B cell (primary cell): Measurements from ENCODE around the gene ZNF688. TPM values are rescaled to one million over a fixed set of nuclear protein-coding genes. Genes with fewer than 3 reads are reported as not detected.
"Not testable (repeated sequence)": the region's sequence is repeated elsewhere in the genome, so short reads cannot be mapped to it uniquely, and the experiment has no call there.

Source experiments
- ATAC-seq: fragments of 200-7000 bp; cut with Tn5 transposase; one replicate; pipeline ENCODE4 v1.10.0; 2021; ENCODE audit warnings: low read depth, mild to moderate bottlenecking, moderate number of reproducible peaks, moderate library complexity
- CTCF ChIA-PET: fragments of 350-600 bp; sonication (Branson Sonifier 250); formaldehyde crosslinking; loops from one replicate; lab custom pipeline; 2021; ENCODE audit warnings: antibody characterized with exemption, inconsistent platforms; lab: Charles Lee
- POLR2A ChIA-PET: fragments of 350-600 bp; sonication (Branson Sonifier 250); formaldehyde crosslinking; loops from one replicate; lab custom pipeline; 2021; ENCODE audit warnings: antibody characterized with exemption; lab: Charles Lee
- DNase-seq: peaks from one replicate; pipeline ENCODE4 v3.0.0; 2013
- H2AFZ ChIP-seq: 2 replicates; pipeline ENCODE4 v1.6.1; 2012; ENCODE audit warnings: mild to moderate bottlenecking, low read depth, low read length; ENCODE audit not compliant: insufficient read depth, poor library complexity, severe bottlenecking
- H3K27ac ChIP-seq, 2 donors: 1 replicate in 1 of 2; 2 replicates in 1 of 2; pipeline ENCODE4 v1.5.1; 2012 to 2013; ENCODE audit warnings: low read length in 2 of 2, mild to moderate bottlenecking in 2 of 2, moderate library complexity in 1 of 2
- H3K27me3 ChIP-seq, 4 experiments: fragments of 200-600 bp in 1 of 4; sonication (generic) in 1 of 4; replicated peaks in 1 of 4; 1 replicate in 2 of 4; 2 replicates in 2 of 4; pipeline versions ENCODE4 v1.6.1 to v1.7.0; 2013 to 2016; ENCODE audit warnings: low read length in 3 of 4, mild to moderate bottlenecking in 2 of 4, mixed read lengths in 1 of 4, moderate library complexity in 1 of 4; ENCODE audit not compliant: insufficient read depth in 4 of 4, control insufficient read depth in 3 of 4; ENCODE audit errors: control extremely low read depth in 1 of 4
- H3K36me3 ChIP-seq, 2 experiments: replicated peaks in 1 of 2; 1 replicate in 1 of 2; 2 replicates in 1 of 2; pipeline versions ENCODE4 v1.6.1 to v1.7.1; 2013; ENCODE audit warnings: low read length in 1 of 2; ENCODE audit not compliant: insufficient read depth in 2 of 2, control insufficient read depth in 1 of 2; ENCODE audit errors: control extremely low read depth in 1 of 2, extremely low read depth in 1 of 2
- H3K4me1 ChIP-seq, 2 donors: fragments of 200-600 bp in 1 of 2; sonication (generic) in 1 of 2; 1 replicate in 1 of 2; 2 replicates in 1 of 2; pipeline versions ENCODE4 v1.5.1 to v1.6.1; 2013 to 2017; ENCODE audit warnings: low read length in 2 of 2; ENCODE audit not compliant: control insufficient read depth in 2 of 2, insufficient read depth in 2 of 2
- H3K4me2 ChIP-seq: replicated peaks from 2 replicates; pipeline ENCODE3; 2012; ENCODE audit warnings: mild to moderate bottlenecking, low read depth, low read length; ENCODE audit not compliant: poor library complexity, severe bottlenecking
- H3K4me3 ChIP-seq, 5 experiments: fragments of 200-600 bp in 1 of 5; sonication (generic) in 1 of 5; 1 replicate in 3 of 5; 2 replicates in 2 of 5; pipeline versions ENCODE4 v1.5.1 to v1.7.0; 2011 to 2016; ENCODE audit warnings: low read length in 4 of 5, mild to moderate bottlenecking in 4 of 5, low read depth in 2 of 5, control low read depth in 1 of 5, moderate library complexity in 1 of 5; ENCODE audit not compliant: insufficient read depth in 1 of 5; ENCODE audit errors: control extremely low read depth in 1 of 5, extremely low read depth in 1 of 5
- H3K79me2 ChIP-seq: fragments of 200-600 bp; sonication (generic); one replicate; pipeline ENCODE4 v1.6.0; 2016; ENCODE audit warnings: low read length; ENCODE audit not compliant: control insufficient read depth, insufficient read depth
- H3K9ac ChIP-seq: fragments of 200-600 bp; sonication (generic); 2 replicates; pipeline ENCODE4 v1.6.1; 2017; ENCODE audit warnings: mild to moderate bottlenecking, low read length, moderate library complexity
- H3K9me3 ChIP-seq, 3 donors: one replicate each; pipeline versions ENCODE4 v1.6.1 to v1.7.1; 2013; ENCODE audit warnings: low read length in 2 of 3; ENCODE audit not compliant: control insufficient read depth in 2 of 3, insufficient read depth in 1 of 3; ENCODE audit errors: control extremely low read depth in 1 of 3
- H4K20me1 ChIP-seq: 2 replicates; pipeline ENCODE4 v1.6.0; 2012; ENCODE audit warnings: mild to moderate bottlenecking, low read length; ENCODE audit not compliant: insufficient read depth, control insufficient read depth, poor library complexity, severe bottlenecking
- H3K27ac Mint-ChIP-seq: one replicate; pipeline ENCODE4 v1.8.0; 2021; ENCODE audit warnings: mixed read lengths
- H3K27me3 Mint-ChIP-seq: one replicate; pipeline ENCODE4 v1.8.0; 2021; ENCODE audit warnings: mixed read lengths
- H3K4me1 Mint-ChIP-seq: one replicate; pipeline ENCODE4 v1.8.0; 2021; ENCODE audit warnings: mixed read lengths
- H3K4me3 Mint-ChIP-seq: one replicate; pipeline ENCODE4 v1.8.0; 2021; ENCODE audit warnings: mixed read lengths
- H3K9me3 Mint-ChIP-seq: one replicate; pipeline ENCODE4 v1.8.0; 2022; ENCODE audit warnings: mixed read lengths; ENCODE audit not compliant: insufficient read depth
- EZH2 ChIP-seq: IDR thresholded peaks from 2 replicates; pipeline ENCODE4 v1.6.1; 2012; ENCODE audit warnings: borderline replicate concordance, low read depth, mild to moderate bottlenecking, moderate library complexity, low read length; ENCODE audit not compliant: insufficient read depth, poor library complexity, severe bottlenecking
- whole genome bisulfite sequencing: methylation state at CpG from one replicate; pipeline ENCODE4 v1.1.5; 2013; ENCODE audit warnings: missing lambda C conversion rate; ENCODE audit not compliant: insufficient coverage; 5-methylcytosine and 5-hydroxymethylcytosine counted together
- intact Hi-C: fragments of 100-400 bp; cut with micrococcal nuclease; formaldehyde crosslinking; loops from one replicate; pipeline ENCODE4 v1.10.0; 2022
- polyA plus RNA-seq: library from polyadenylated mRNA; depleted of rRNA; stranded (reverse); fragments of >200 nt; gene quantifications from 2 replicates; pipeline ENCODE4 v1.2.3, GENCODE V29; 2012
- total RNA-seq, 2 donors: library from RNA; stranded (reverse); fragments of 120-200 nt in 1 of 2; gene quantifications; 1 replicate in 1 of 2; 2 replicates in 1 of 2; pipeline versions ENCODE4 v1.2.3 to v1.2.4, GENCODE V29; 2013 to 2022
- TF ChIP-seq, protein P1 (sequence below): fragments of 200-600 bp; IDR thresholded peaks from one replicate; pipeline ENCODE4 v1.8.0; 2022; ENCODE audit warnings: antibody characterized with exemption, mild to moderate bottlenecking

ZNF688 gene
- total and polyA plus RNA-seq, 2 donors (not counting 1 experiment from before 2014, with no cell fraction given), result 20.6 to 23.1 TPM

DNA sequence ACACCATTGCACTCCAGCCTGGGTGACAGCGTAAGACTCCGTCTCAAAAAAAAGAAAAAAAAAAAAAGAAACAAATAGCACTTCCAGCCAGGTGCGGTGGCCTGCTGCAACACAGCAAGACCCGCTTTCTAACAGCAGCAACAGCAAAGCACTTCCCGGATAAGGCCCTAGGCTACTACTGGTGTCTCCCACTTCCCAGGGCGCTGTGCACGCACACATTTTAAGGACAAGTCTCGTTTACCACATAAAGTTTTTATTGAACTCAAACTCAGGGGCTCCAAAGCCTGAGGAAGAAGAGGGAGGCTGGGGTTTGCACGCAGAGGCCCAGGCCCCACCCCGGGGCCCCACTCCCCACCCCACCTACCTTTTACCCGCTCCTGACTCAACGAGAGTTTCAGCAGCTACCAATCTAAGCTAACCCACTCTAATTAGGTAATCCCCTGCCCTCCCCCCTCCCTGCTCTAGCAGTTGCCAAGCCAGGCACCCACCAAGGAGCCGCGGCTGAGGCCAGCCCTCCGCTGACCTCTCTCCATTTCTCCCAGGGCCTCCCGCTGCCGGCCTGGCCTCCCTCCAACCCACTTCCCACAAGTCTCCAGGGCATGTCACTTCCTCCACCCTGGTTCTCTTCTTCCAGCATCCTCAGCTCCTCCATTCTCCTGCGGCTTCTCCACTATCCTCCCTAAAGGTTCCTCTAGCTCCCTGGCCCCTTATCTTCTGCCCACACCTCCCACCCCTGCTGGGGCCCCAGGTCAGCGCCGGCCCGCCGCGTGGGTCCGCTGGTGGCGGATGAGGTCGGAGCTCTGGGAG lies 47.5 kb downstream of the ZNF688 start:
- ATAC-seq (no peak), DNase-seq (no peak)
- Histone ChIP-seq H3K4me2 (no peak overlapping the region), H3K9me3 (no peaks in the 10 kb centered on the region), H3K4me3 (no peak overlapping the region), H3K27me3 (no peaks in the 10 kb centered on the region), H3K36me3 (peaks cover 0 to 18% of the 10 kb centered on the region in 2 experiments), H3K4me1 (peaks cover 13 to 28% of the 10 kb centered on the region in 2 donors), H3K9ac (no peak overlapping the region), H2AFZ (no peak overlapping the region), H4K20me1 (no peaks in the 10 kb centered on the region), H3K27ac (no peak overlapping the region), H3K79me2 (peaks cover 1% of the 10 kb centered on the region)
- Mint-ChIP-seq H3K27me3 (no peaks in the 10 kb centered on the region), H3K27ac (no peak overlapping the region), H3K4me1 (peaks cover 18% of the 10 kb centered on the region), H3K4me3 (peak overlapping the region; percentile 52), H3K9me3 (no peaks in the 10 kb centered on the region)
- TF ChIP-seq EZH2, result no peak
- TF ChIP-seq, protein P1, sequence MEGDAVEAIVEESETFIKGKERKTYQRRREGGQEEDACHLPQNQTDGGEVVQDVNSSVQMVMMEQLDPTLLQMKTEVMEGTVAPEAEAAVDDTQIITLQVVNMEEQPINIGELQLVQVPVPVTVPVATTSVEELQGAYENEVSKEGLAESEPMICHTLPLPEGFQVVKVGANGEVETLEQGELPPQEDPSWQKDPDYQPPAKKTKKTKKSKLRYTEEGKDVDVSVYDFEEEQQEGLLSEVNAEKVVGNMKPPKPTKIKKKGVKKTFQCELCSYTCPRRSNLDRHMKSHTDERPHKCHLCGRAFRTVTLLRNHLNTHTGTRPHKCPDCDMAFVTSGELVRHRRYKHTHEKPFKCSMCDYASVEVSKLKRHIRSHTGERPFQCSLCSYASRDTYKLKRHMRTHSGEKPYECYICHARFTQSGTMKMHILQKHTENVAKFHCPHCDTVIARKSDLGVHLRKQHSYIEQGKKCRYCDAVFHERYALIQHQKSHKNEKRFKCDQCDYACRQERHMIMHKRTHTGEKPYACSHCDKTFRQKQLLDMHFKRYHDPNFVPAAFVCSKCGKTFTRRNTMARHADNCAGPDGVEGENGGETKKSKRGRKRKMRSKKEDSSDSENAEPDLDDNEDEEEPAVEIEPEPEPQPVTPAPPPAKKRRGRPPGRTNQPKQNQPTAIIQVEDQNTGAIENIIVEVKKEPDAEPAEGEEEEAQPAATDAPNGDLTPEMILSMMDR, result no peak
- intact Hi-C loops, result no loop called here
- 96% methylated on average over 20 of the region's 26 CpGs for WGBS
- POLR2A ChIA-PET, result interaction anchor here (0.5 to 2.3 kb wide), 3 partner anchors 11 to 103 kb away, joined by 3 to 12 read pairs (median 5); partner anchors contain the start of gene ZNF747
- CTCF ChIA-PET, result interaction anchor here (1.1 to 1.8 kb wide), 2 partner anchors 11 to 65 kb away, joined by 3 to 5 read pairs; partner anchors contain the start of gene ZNF747

DNA sequence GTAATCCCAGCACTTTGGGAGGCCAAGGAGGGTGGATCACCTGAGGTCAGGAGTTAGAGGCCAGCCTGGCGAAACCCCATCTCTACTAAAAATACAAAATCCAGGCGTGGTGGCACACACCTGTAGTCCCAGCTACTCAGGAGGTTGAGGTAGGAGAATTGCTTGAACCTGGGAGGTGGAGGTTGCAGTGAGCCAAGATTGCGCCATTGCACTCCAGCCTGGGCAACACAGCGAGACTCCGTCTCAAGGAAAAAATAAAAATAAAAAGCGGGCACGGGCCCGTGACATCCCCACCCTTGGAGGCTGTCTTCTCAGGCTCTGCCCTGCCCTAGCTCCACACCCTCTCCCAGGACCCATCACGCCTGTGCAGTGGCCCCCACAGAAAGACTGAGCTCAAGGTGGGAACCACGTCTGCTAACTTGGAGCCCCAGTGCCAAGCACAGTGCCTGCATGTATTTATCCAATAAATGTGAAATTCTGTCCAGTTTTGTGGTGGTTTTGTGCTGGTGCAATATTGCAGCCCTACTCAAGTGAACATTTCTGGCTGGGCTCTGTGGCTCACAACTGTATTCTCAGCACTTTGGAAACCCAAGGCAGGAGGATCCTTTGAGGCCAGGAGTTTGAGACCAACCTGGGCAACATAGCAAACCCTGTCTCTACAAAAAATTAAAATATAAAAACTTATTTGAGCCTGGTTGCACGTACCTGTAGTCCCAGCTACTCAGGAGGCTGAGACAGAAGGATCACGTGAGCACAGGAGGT lies 48.6 kb downstream of the ZNF688 start:
- H4K20me1 ChIP-seq, H3K9ac ChIP-seq, H3K4me2 ChIP-seq, H3K4me1 Mint-ChIP-seq, H3K27me3 ChIP-seq, DNase-seq, H3K4me3 ChIP-seq, H3K9me3 ChIP-seq, H3K27me3 Mint-ChIP-seq, H3K27ac Mint-ChIP-seq, ATAC-seq, H3K27ac ChIP-seq, H2AFZ ChIP-seq, H3K4me3 Mint-ChIP-seq, intact Hi-C loops, H3K9me3 Mint-ChIP-seq, H3K79me2 ChIP-seq: not testable (repeated sequence)
- Histone ChIP-seq H3K36me3 (peaks cover 0 to 26% of the 10 kb centered on the region in 2 experiments), H3K4me1 (peaks cover 4 to 17% of the 10 kb centered on the region in 2 donors)
- ChIA-PET POLR2A (interaction anchor here (0.6 kb wide), 1 partner anchor 56 kb away, joined by 4 read pairs; no protein-coding TSS in a partner anchor), CTCF (interaction anchor here (1.7 kb wide), 1 partner anchor 73 kb away, joined by 4 read pairs; no protein-coding TSS in a partner anchor)
- 92% methylated on average over 7 of the region's 12 CpGs for WGBS
